HEK293 (cell line): ENCODE measurements around the gene PLP1.

Source experiments
- CTCF ChIA-PET: fragments of 350-600 bp; formaldehyde crosslinking; extraction: SDS; loops from one replicate; lab custom pipeline; 2021; ENCODE audit warnings: antibody characterized with exemption; lab: Yijun Ruan, JAX
- POLR2A ChIA-PET: fragments of 300-600 bp; formaldehyde crosslinking; extraction: SDS; loops from one replicate; lab custom pipeline; 2020; ENCODE audit warnings: antibody characterized with exemption, inconsistent platforms; lab: Yijun Ruan, JAX
- H3K27ac ChIP-seq: fragments of 200-500 bp; sonication (Bioruptor generic); 2 replicates; pipeline ENCODE4 v1.5.1; 2014; ENCODE audit warnings: low read depth, low read length, control low read depth, inconsistent platforms; ENCODE audit errors: extremely low read depth
- H3K36me3 ChIP-seq, 2 experiments: fragments of 200-500 bp in 1 of 2; sonication (Bioruptor generic) in 1 of 2; 1 replicate in 1 of 2; 2 replicates in 1 of 2; pipeline ENCODE4 v1.5.1; 2014 to 2017; ENCODE audit warnings: inconsistent platforms in 2 of 2, low read length in 2 of 2; ENCODE audit not compliant: control insufficient read depth in 2 of 2, insufficient read depth in 1 of 2
- H3K4me1 ChIP-seq: fragments of 200-500 bp; sonication (Bioruptor generic); 2 replicates; pipeline ENCODE4 v1.5.1; 2014; ENCODE audit warnings: mild to moderate bottlenecking, low read length, inconsistent platforms; ENCODE audit not compliant: control insufficient read depth, insufficient read depth
- H3K4me3 ChIP-seq: 2 replicates; pipeline ENCODE4 v1.5.1; 2011; ENCODE audit warnings: low read depth, mild to moderate bottlenecking, control low read depth, low read length, moderate library complexity
- H3K9me3 ChIP-seq: fragments of 200-500 bp; sonication (Bioruptor generic); 2 replicates; pipeline ENCODE4 v1.5.1; 2014; ENCODE audit warnings: low read depth, low read length, inconsistent platforms; ENCODE audit not compliant: control insufficient read depth, insufficient read depth
- BCL11A ChIP-seq: fragments of 450-650 bp; formaldehyde crosslinking; IDR thresholded peaks from 2 replicates; pipeline ENCODE4 v1.5.1; 2016; ENCODE audit warnings: low read depth, missing biosample characterization, missing genetic modification characterization
- WT1 ChIP-seq: fragments of 450-650 bp; formaldehyde crosslinking; IDR thresholded peaks from 2 replicates; pipeline ENCODE4 v1.5.1; 2016; ENCODE audit warnings: missing biosample characterization, missing genetic modification characterization
- ZBTB48 ChIP-seq: fragments of 450-650 bp; formaldehyde crosslinking; IDR thresholded peaks from 2 replicates; pipeline ENCODE4 v1.5.1; 2016; ENCODE audit warnings: missing biosample characterization, missing genetic modification characterization
- ZBTB8A ChIP-seq: fragments of 450-650 bp; formaldehyde crosslinking; IDR thresholded peaks from 2 replicates; pipeline ENCODE4 v1.5.1; 2016; ENCODE audit warnings: missing biosample characterization, missing genetic modification characterization
- ZEB2 ChIP-seq: fragments of 450-650 bp; formaldehyde crosslinking; IDR thresholded peaks from 2 replicates; pipeline ENCODE4 v1.5.1; 2016; ENCODE audit warnings: missing biosample characterization, missing genetic modification characterization
- ZIC2 ChIP-seq: fragments of 450-650 bp; formaldehyde crosslinking; IDR thresholded peaks from 2 replicates; pipeline ENCODE4 v1.5.1; 2016; ENCODE audit warnings: missing biosample characterization, missing genetic modification characterization
- ZNF112 ChIP-seq: fragments of 450-650 bp; formaldehyde crosslinking; IDR thresholded peaks from 2 replicates; pipeline ENCODE4 v1.5.0; 2017; ENCODE audit warnings: missing biosample characterization, missing genetic modification characterization
- ZNF133 ChIP-seq: fragments of 450-650 bp; formaldehyde crosslinking; IDR thresholded peaks from 2 replicates; pipeline ENCODE4 v1.5.1; 2016; ENCODE audit warnings: missing biosample characterization, missing genetic modification characterization
- ZNF155 ChIP-seq: fragments of 450-650 bp; formaldehyde crosslinking; IDR thresholded peaks from 2 replicates; pipeline ENCODE4 v1.5.1; 2016; ENCODE audit warnings: missing biosample characterization, missing genetic modification characterization
- ZNF16 ChIP-seq: fragments of 450-650 bp; formaldehyde crosslinking; IDR thresholded peaks from 2 replicates; pipeline ENCODE4 v1.5.1; 2016; ENCODE audit warnings: low read depth, missing biosample characterization, missing genetic modification characterization
- ZNF175 ChIP-seq: fragments of 450-650 bp; formaldehyde crosslinking; IDR thresholded peaks from 2 replicates; pipeline ENCODE4 v1.5.1; 2016; ENCODE audit warnings: missing biosample characterization, missing genetic modification characterization
- ZNF214 ChIP-seq: fragments of 450-650 bp; formaldehyde crosslinking; IDR thresholded peaks from 2 replicates; pipeline ENCODE4 v1.5.1; 2017; ENCODE audit warnings: missing biosample characterization, mild to moderate bottlenecking, missing genetic modification characterization, borderline replicate concordance
- ZNF335 ChIP-seq: fragments of 450-650 bp; formaldehyde crosslinking; conservative IDR thresholded peaks from 2 replicates; pipeline ENCODE4 v1.5.1; 2016; ENCODE audit warnings: missing biosample characterization, missing genetic modification characterization
- ZNF544 ChIP-seq: fragments of 450-650 bp; formaldehyde crosslinking; IDR thresholded peaks from 2 replicates; pipeline ENCODE4 v1.5.0; 2017; ENCODE audit warnings: missing biosample characterization, missing genetic modification characterization
- ZNF629 ChIP-seq: fragments of 450-650 bp; formaldehyde crosslinking; IDR thresholded peaks from 2 replicates; pipeline ENCODE4 v1.5.1; 2017; ENCODE audit warnings: missing biosample characterization, missing genetic modification characterization
- ZNF830 ChIP-seq: fragments of 450-650 bp; IDR thresholded peaks from 2 replicates; pipeline ENCODE4 v1.5.0; 2018; ENCODE audit warnings: missing biosample characterization, missing genetic modification characterization, low read depth, mild to moderate bottlenecking, moderate library complexity
- ZSCAN16 ChIP-seq: fragments of 450-650 bp; formaldehyde crosslinking; IDR thresholded peaks from 2 replicates; pipeline ENCODE4 v1.5.1; 2016; ENCODE audit warnings: missing biosample characterization, missing genetic modification characterization
- TF ChIP-seq, protein P1 (sequence below): fragments of 450-650 bp; formaldehyde crosslinking; IDR thresholded peaks from 2 replicates; pipeline ENCODE4 v1.5.0; 2017; ENCODE audit warnings: missing biosample characterization, missing genetic modification characterization, borderline replicate concordance
- TF ChIP-seq, protein P2 (sequence below): fragments of 450-650 bp; formaldehyde crosslinking; IDR thresholded peaks from 2 replicates; pipeline ENCODE4 v1.5.1; 2016; ENCODE audit warnings: missing biosample characterization, missing genetic modification characterization
- TF ChIP-seq, protein P3 (sequence below): fragments of 450-650 bp; formaldehyde crosslinking; IDR thresholded peaks from 2 replicates; pipeline ENCODE4 v1.5.1; 2017; ENCODE audit warnings: missing biosample characterization, mild to moderate bottlenecking, missing genetic modification characterization, moderate library complexity

The PLP1 gene

DNA sequence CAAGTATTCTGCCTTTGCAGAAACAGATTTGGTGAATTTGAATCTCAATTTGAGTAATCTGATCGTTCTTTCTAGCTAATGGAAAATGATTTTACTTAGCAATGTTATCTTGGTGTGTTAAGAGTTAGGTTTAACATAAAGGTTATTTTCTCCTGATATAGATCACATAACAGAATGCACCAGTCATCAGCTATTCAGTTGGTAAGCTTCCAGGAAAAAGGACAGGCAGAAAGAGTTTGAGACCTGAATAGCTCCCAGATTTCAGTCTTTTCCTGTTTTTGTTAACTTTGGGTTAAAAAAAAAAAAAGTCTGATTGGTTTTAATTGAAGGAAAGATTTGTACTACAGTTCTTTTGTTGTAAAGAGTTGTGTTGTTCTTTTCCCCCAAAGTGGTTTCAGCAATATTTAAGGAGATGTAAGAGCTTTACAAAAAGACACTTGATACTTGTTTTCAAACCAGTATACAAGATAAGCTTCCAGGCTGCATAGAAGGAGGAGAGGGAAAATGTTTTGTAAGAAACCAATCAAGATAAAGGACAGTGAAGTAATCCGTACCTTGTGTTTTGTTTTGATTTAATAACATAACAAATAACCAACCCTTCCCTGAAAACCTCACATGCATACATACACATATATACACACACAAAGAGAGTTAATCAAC is 15.3 kb downstream of the PLP1 start (continued):
- TF ChIP-seq, protein P1, sequence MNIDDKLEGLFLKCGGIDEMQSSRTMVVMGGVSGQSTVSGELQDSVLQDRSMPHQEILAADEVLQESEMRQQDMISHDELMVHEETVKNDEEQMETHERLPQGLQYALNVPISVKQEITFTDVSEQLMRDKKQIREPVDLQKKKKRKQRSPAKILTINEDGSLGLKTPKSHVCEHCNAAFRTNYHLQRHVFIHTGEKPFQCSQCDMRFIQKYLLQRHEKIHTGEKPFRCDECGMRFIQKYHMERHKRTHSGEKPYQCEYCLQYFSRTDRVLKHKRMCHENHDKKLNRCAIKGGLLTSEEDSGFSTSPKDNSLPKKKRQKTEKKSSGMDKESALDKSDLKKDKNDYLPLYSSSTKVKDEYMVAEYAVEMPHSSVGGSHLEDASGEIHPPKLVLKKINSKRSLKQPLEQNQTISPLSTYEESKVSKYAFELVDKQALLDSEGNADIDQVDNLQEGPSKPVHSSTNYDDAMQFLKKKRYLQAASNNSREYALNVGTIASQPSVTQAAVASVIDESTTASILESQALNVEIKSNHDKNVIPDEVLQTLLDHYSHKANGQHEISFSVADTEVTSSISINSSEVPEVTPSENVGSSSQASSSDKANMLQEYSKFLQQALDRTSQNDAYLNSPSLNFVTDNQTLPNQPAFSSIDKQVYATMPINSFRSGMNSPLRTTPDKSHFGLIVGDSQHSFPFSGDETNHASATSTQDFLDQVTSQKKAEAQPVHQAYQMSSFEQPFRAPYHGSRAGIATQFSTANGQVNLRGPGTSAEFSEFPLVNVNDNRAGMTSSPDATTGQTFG (tag by site-specific recombination), result no peak

DNA sequence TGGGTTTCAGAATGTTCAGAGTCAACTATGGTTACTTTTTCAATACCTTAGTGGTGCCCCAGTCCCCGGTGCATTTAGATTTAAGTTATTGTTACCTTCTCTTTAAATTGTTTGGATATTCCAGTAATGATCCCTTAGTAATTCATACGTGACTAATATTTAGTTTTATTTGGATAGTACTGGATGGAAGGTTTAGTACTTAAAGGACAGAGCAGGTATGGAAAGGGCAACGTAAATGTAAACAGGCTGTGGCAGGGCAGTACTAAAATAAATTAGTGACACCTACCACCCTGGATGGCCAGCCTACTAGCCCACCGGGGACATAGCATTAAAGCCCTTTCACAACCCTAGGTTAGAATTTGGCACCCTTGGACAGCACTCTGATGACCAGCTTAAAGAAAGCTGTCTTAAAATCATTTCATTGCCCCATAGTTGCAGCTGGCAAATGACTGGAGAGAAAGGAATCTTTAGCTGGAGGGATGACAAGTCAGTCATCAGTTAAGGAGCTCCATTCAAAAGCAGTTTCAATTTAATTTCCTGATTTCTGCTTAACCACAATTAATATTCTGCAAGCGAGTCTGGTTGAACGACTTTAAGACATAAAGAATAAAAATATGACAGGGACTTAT is 16.4 kb downstream of the PLP1 start:
- CTCF ChIA-PET, result interaction anchor here (0.7 to 1.4 kb wide), 3 partner anchors 82 to 403 kb away, joined by 3 to 4 read pairs (median 3); partner anchors contain the start of gene TMEM31
- TF ChIP-seq ZBTB8A (tag by site-specific recombination), result no peak
- TF ChIP-seq, protein P2, sequence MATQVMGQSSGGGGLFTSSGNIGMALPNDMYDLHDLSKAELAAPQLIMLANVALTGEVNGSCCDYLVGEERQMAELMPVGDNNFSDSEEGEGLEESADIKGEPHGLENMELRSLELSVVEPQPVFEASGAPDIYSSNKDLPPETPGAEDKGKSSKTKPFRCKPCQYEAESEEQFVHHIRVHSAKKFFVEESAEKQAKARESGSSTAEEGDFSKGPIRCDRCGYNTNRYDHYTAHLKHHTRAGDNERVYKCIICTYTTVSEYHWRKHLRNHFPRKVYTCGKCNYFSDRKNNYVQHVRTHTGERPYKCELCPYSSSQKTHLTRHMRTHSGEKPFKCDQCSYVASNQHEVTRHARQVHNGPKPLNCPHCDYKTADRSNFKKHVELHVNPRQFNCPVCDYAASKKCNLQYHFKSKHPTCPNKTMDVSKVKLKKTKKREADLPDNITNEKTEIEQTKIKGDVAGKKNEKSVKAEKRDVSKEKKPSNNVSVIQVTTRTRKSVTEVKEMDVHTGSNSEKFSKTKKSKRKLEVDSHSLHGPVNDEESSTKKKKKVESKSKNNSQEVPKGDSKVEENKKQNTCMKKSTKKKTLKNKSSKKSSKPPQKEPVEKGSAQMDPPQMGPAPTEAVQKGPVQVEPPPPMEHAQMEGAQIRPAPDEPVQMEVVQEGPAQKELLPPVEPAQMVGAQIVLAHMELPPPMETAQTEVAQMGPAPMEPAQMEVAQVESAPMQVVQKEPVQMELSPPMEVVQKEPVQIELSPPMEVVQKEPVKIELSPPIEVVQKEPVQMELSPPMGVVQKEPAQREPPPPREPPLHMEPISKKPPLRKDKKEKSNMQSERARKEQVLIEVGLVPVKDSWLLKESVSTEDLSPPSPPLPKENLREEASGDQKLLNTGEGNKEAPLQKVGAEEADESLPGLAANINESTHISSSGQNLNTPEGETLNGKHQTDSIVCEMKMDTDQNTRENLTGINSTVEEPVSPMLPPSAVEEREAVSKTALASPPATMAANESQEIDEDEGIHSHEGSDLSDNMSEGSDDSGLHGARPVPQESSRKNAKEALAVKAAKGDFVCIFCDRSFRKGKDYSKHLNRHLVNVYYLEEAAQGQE (tag by site-specific recombination), result no peak
- TF ChIP-seq ZNF335, result no peak
- TF ChIP-seq ZNF544 (tag by site-specific recombination), result no peak
- no peak for TF ChIP-seq ZNF133 (tag by site-specific recombination)
- TF ChIP-seq ZBTB48 (tag by site-specific recombination), result no peak
- TF ChIP-seq WT1 (tag by site-specific recombination), result no peak
- TF ChIP-seq, all 188 proteins: peak for 0
- no peak overlapping the region for H3K4me3 ChIP-seq
- no peaks in the 10 kb centered on the region for H3K9me3 ChIP-seq
- POLR2A ChIA-PET, result no interaction called here
- H3K4me1 ChIP-seq, result peaks cover 12% of the 10 kb centered on the region
- H3K36me3 ChIP-seq, result no peaks in the 10 kb centered on the region
- no peak overlapping the region for H3K27ac ChIP-seq

DNA sequence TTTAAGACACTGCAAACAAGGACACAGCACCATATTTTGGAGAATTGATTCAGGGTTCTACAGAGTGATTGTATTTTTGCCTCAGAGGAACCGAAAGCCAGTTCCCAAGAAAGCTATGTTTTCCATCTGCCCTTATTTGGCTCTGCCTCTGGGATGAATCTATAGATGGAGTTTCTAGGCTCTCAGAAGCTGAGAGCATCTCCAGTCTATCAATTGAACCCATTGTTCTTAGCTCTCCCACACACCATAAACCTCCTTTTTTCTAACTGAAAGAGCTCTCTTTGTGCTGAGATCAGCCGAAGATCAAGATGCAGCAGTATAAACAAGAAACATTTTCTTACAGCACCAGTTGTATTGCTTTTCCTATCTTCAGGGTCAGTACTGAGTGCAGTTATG is 16.9 kb downstream of the PLP1 start:
- H3K4me3 ChIP-seq, result no peak overlapping the region
- ChIA-PET POLR2A (no interaction called here), CTCF (interaction anchor here (0.7 to 1.4 kb wide), 4 partner anchors 52 to 402 kb away, joined by 3 to 4 read pairs (median 3); partner anchors contain the start of gene TMEM31)
- no peaks in the 10 kb centered on the region for H3K36me3 ChIP-seq
- no peaks in the 10 kb centered on the region for H3K9me3 ChIP-seq
- H3K4me1 ChIP-seq, result peaks cover 12% of the 10 kb centered on the region
- TF ChIP-seq, protein P3, sequence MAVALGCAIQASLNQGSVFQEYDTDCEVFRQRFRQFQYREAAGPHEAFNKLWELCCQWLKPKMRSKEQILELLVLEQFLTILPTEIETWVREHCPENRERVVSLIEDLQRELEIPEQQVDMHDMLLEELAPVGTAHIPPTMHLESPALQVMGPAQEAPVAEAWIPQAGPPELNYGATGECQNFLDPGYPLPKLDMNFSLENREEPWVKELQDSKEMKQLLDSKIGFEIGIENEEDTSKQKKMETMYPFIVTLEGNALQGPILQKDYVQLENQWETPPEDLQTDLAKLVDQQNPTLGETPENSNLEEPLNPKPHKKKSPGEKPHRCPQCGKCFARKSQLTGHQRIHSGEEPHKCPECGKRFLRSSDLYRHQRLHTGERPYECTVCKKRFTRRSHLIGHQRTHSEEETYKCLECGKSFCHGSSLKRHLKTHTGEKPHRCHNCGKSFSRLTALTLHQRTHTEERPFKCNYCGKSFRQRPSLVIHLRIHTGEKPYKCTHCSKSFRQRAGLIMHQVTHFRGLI (tag by site-specific recombination), result no peak
- TF ChIP-seq ZNF830 (tag by site-specific recombination), result no peak
- TF ChIP-seq ZNF16 (tag by site-specific recombination), result no peak
- no peak for TF ChIP-seq ZNF175 (tag by site-specific recombination)
- no peak for TF ChIP-seq ZNF155 (tag by site-specific recombination)
- TF ChIP-seq ZSCAN16 (tag by site-specific recombination), result no peak
- TF ChIP-seq ZNF112, result no peak
- TF ChIP-seq ZIC2 (tag by site-specific recombination), result no peak
- no peak for TF ChIP-seq ZEB2 (tag by site-specific recombination)
- TF ChIP-seq BCL11A (tag by site-specific recombination), result no peak
- no peak for TF ChIP-seq ZNF214
- TF ChIP-seq, protein P1 (tag by site-specific recombination), result no peak
- no peak for TF ChIP-seq ZNF629
- no peak overlapping the region for H3K27ac ChIP-seq
